Fibroblast of lung (primary cell): ENCODE measurements around the gene SRC. TPM values are rescaled to one million over a fixed set of nuclear protein-coding genes. Genes with fewer than 3 reads are reported as not detected.

Experiments used
- DNase-seq, 2 donors: peaks; one replicate each; pipeline versions ENCODE4 v3.0.0 to v3.0.0-alpha.2; 2010; ENCODE audit warnings: low read depth in 2 of 2
- H2AFZ ChIP-seq: 2 replicates; pipeline ENCODE4 v1.5.1; 2012; ENCODE audit warnings: low read length, control low read depth, inconsistent platforms
- H3K27ac ChIP-seq: 2 replicates; pipeline ENCODE4 v1.5.1; 2011; ENCODE audit warnings: low read length, control low read depth; ENCODE audit not compliant: insufficient read depth
- H3K27me3 ChIP-seq: 2 replicates; pipeline ENCODE4 v1.5.1; 2011; ENCODE audit warnings: mild to moderate bottlenecking, low read length; ENCODE audit not compliant: control insufficient read depth, insufficient read depth
- H3K36me3 ChIP-seq: 2 replicates; pipeline ENCODE4 v1.5.1; 2011; ENCODE audit warnings: low read length; ENCODE audit not compliant: control insufficient read depth, insufficient read depth
- H3K4me1 ChIP-seq: 2 replicates; pipeline ENCODE4 v1.5.1; 2011; ENCODE audit warnings: low read length; ENCODE audit not compliant: control insufficient read depth, insufficient read depth; ENCODE audit errors: extremely low read depth
- H3K4me2 ChIP-seq: 2 replicates; pipeline ENCODE4 v1.5.1; 2011; ENCODE audit warnings: low read length, control low read depth; ENCODE audit not compliant: insufficient read depth; ENCODE audit errors: extremely low read depth
- H3K4me3 ChIP-seq, 4 experiments: fragments of 200-600 bp in 1 of 4; sonication (generic) in 1 of 4; replicated peaks in 1 of 4; 2 replicates each; pipeline ENCODE4 v1.5.1; 2011 to 2016; ENCODE audit warnings: low read length in 4 of 4, low read depth in 3 of 4, mild to moderate bottlenecking in 3 of 4, control low read depth in 2 of 4, inconsistent platforms in 1 of 4, mixed read lengths in 1 of 4; ENCODE audit not compliant: insufficient read depth in 1 of 4; ENCODE audit errors: control extremely low read depth in 1 of 4
- H3K79me2 ChIP-seq: 2 replicates; pipeline ENCODE4 v1.5.1; 2012; ENCODE audit warnings: mild to moderate bottlenecking, low read length, inconsistent platforms; ENCODE audit not compliant: control insufficient read depth, insufficient read depth
- H3K9ac ChIP-seq: 2 replicates; pipeline ENCODE4 v1.5.1; 2011; ENCODE audit warnings: mild to moderate bottlenecking, low read length, control low read depth; ENCODE audit not compliant: insufficient read depth
- H3K9me3 ChIP-seq: 2 replicates; pipeline ENCODE4 v1.5.1; 2012; ENCODE audit warnings: low read depth, low read length; ENCODE audit not compliant: control insufficient read depth, insufficient read depth
- H4K20me1 ChIP-seq: 2 replicates; pipeline ENCODE4 v1.5.1; 2011; ENCODE audit warnings: low read length; ENCODE audit not compliant: control insufficient read depth, insufficient read depth; ENCODE audit errors: extremely low read depth
- EZH2 ChIP-seq: IDR thresholded peaks from 2 replicates; pipeline ENCODE4 v1.5.1; 2012; ENCODE audit warnings: low read length, control low read depth, mild to moderate bottlenecking; ENCODE audit errors: missing control alignments
- polyA plus RNA-seq, 2 donors: library from polyadenylated mRNA; depleted of rRNA in 1 of 2; stranded (reverse) in 1 of 2; unstranded in 1 of 2; fragments of >200 nt; gene quantifications; 2 replicates each; pipeline ENCODE4 v1.2.1, GENCODE V29; 2011 to 2012; ENCODE audit warnings: missing spikeins in 1 of 2
- total RNA-seq: library from RNA; depleted of rRNA; stranded (reverse); fragments of >200 nt; gene quantifications from 2 replicates; pipeline ENCODE4 v1.2.1, GENCODE V29; 2014
- TF ChIP-seq, protein P1 (sequence below), 2 donors: IDR thresholded peaks in 1 of 2; conservative IDR thresholded peaks in 1 of 2; 1 replicate in 1 of 2; 2 replicates in 1 of 2; pipeline ENCODE4 v1.5.1; 2011 to 2012; ENCODE audit warnings: low read length in 2 of 2, control low read depth in 1 of 2, inconsistent platforms in 1 of 2, low read depth in 1 of 2, mild to moderate bottlenecking in 1 of 2

The SRC gene
- total and polyA plus RNA-seq, 2 donors (not counting 1 experiment from before 2014, with no cell fraction given) = 17.8 to 20.3 TPM

DNA sequence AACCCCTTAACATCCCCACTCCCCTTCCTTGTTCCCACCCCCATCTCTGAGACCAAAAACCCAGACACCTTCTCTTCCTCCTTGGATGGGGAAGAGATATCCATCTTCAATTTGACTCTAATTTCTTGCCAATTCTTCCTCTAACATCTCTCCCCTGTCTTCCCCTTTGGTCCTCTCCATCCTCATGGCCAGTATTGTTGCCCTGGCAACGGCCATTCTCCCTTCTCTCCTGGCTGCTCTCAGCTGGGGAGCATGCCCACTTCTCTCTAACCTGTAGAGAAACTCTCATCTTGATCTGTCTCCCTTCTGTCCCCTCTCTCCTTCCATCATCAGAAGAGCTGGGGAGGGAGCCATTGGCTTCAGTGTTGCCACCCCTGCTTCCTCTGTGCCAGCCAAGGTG lies 86.7 kb downstream of the SRC start:
- no peak for TF ChIP-seq EZH2
- TF ChIP-seq, protein P1, sequence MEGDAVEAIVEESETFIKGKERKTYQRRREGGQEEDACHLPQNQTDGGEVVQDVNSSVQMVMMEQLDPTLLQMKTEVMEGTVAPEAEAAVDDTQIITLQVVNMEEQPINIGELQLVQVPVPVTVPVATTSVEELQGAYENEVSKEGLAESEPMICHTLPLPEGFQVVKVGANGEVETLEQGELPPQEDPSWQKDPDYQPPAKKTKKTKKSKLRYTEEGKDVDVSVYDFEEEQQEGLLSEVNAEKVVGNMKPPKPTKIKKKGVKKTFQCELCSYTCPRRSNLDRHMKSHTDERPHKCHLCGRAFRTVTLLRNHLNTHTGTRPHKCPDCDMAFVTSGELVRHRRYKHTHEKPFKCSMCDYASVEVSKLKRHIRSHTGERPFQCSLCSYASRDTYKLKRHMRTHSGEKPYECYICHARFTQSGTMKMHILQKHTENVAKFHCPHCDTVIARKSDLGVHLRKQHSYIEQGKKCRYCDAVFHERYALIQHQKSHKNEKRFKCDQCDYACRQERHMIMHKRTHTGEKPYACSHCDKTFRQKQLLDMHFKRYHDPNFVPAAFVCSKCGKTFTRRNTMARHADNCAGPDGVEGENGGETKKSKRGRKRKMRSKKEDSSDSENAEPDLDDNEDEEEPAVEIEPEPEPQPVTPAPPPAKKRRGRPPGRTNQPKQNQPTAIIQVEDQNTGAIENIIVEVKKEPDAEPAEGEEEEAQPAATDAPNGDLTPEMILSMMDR (conservative IDR thresholded peaks at IDR 0.05 in 1 of 2, IDR thresholded peaks at IDR 0.05 in 1 of 2; ENCODE audit: low read depth in 1 of 2, low read length in 2 of 2) = no peak
- no peaks in the 10 kb centered on the region for H4K20me1 ChIP-seq
- no peaks in the 10 kb centered on the region for H3K9me3 ChIP-seq
- peaks cover 23% of the 10 kb centered on the region for H3K27me3 ChIP-seq
- no peak overlapping the region for H3K4me2 ChIP-seq
- no peak for DNase-seq
- H3K36me3 ChIP-seq = no peaks in the 10 kb centered on the region
- H3K27ac ChIP-seq = no peak overlapping the region
- no peak overlapping the region for H3K9ac ChIP-seq
- H3K4me1 ChIP-seq = no peaks in the 10 kb centered on the region
- H3K4me3 ChIP-seq = no peak overlapping the region
- H3K79me2 ChIP-seq = no peaks in the 10 kb centered on the region
- no peak overlapping the region for H2AFZ ChIP-seq

DNA sequence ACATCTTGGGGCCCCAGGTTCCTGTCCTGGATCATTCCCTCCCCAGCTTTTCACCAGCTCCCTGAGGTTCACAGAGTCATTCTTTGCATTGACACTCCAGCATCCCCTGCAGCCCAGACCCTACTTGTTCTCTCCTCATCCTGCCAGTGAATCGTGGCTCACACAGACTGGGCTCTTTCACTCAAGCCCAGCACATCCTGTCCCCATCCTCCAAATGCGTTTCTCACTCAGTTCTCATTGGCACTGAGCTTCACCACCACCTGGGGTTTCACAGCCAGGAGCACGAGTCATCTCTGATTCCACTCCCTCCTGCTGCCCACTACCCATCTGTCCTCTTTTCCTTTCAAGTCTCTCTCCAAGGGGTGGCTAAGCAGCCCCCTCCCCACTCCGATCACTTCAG lies 89.7 kb downstream of the SRC start:
- no peaks in the 10 kb centered on the region for H3K36me3 ChIP-seq
- H3K27ac ChIP-seq = no peak overlapping the region
- H2AFZ ChIP-seq = no peak overlapping the region
- H3K4me2 ChIP-seq = no peak overlapping the region
- no peak overlapping the region for H3K4me3 ChIP-seq
- no peak for TF ChIP-seq EZH2
- TF ChIP-seq, protein P1 (conservative IDR thresholded peaks at IDR 0.05 in 1 of 2, IDR thresholded peaks at IDR 0.05 in 1 of 2; ENCODE audit: low read depth in 1 of 2, low read length in 2 of 2) = no peak
- H3K79me2 ChIP-seq = no peaks in the 10 kb centered on the region
- no peaks in the 10 kb centered on the region for H3K9me3 ChIP-seq
- H3K27me3 ChIP-seq = peaks cover 10% of the 10 kb centered on the region
- DNase-seq = no peak
- no peaks in the 10 kb centered on the region for H3K4me1 ChIP-seq
- H4K20me1 ChIP-seq = no peaks in the 10 kb centered on the region
- H3K9ac ChIP-seq = no peak overlapping the region

DNA sequence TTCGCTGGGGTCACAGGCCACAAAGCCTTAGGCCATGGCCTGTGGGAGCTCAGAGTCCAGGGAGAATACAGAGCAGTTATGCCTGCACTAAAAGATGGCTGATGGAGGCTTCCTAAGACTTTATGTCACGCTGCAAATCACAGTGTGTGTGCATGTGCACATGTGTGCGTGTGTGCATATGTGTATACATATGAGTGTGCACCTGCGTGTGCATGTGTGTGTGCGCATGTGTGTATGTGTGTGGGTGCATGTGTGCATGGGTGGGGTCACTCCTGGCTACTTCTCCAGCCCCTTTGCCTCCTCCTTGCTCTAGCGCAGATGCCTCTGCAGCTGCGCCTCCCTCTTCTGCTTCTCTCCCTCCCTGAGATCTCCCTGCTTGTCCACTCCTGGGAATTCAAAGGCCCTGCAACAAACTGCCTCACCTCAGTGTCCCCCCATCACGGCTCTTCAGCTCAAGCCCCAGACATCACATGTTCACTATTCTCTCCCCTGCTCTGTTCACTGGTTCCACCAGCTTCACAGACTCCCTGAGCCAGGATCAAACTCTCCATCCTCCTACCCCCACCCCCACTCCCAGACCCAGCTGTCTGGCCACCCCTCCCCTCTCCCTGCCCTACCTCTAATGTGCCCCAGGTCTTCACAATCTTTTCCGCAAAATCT lies 90.7 kb downstream of the SRC start:
- peaks cover 12% of the 10 kb centered on the region for H3K27me3 ChIP-seq
- no peak overlapping the region for H3K27ac ChIP-seq
- no peaks in the 10 kb centered on the region for H3K4me1 ChIP-seq
- H3K4me3 ChIP-seq = no peak overlapping the region
- no peaks in the 10 kb centered on the region for H3K36me3 ChIP-seq
- H3K9me3 ChIP-seq = no peaks in the 10 kb centered on the region
- H2AFZ ChIP-seq = no peak overlapping the region
- H3K9ac ChIP-seq = no peak overlapping the region
- TF ChIP-seq EZH2 = no peak
- TF ChIP-seq, protein P1 (conservative IDR thresholded peaks at IDR 0.05 in 1 of 2, IDR thresholded peaks at IDR 0.05 in 1 of 2; ENCODE audit: low read depth in 1 of 2, low read length in 2 of 2) = no peak
- DNase-seq = no peak
- H3K79me2 ChIP-seq = no peaks in the 10 kb centered on the region
- no peak overlapping the region for H3K4me2 ChIP-seq
- no peaks in the 10 kb centered on the region for H4K20me1 ChIP-seq
